ENCODE data around the gene PRRT4. TPM values are rescaled to one million over a fixed set of nuclear protein-coding genes. Genes with fewer than 3 reads are reported as not detected.

Gene PRRT4
- total RNA-seq, 6 experiments from 2014 or later: not detected

DNA sequence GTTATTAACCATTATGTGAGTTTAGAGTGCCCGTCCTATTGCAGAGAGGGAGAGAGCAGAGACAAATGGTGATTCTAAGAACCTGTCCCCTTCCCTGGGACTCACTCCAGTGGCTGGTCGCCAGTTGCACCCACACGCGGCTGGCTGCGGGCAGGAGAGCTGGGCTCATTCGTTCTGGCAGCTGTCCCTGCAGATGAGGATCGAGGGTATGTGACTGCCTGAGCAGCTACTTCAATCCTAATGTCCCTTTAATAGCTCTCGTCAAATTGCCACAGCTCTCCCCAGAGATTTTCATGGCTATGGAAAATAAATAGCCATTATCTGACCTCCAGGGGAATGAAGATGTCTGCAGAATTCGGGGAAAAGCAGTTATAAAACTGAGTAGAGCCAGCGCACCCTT is 59.4 kb downstream of the PRRT4 start:
- no peaks in the 10 kb centered on the region for H3K9me3 Mint-ChIP-seq

More for the DNA sequence above, 59.4 kb downstream of the PRRT4 start:
- no peak for TF ChIP-seq CTCF (IDR thresholded peaks at IDR 0.05)
- Mint-ChIP-seq H3K4me1 (ENCODE audit: low read depth) (no peaks in the 10 kb centered on the region), H3K4me3 (no peak overlapping the region), H3K27ac (no peak overlapping the region), H3K36me3 (ENCODE audit: low read depth) (peaks cover 12% of the 10 kb centered on the region), H3K27me3 (ENCODE audit: insufficient read depth) (no peaks in the 10 kb centered on the region; the same call in 1 of the 2 replicates)
- DNase-seq: no peak

Other genes starting within 250 kb of the PRRT4 start
- gene LEP, start 120.4 kb downstream of the PRRT4 start, total RNA-seq (2021; fragmentation: NEBNext Ultra II Directional; extraction: Animal tissue kit (Norgen Biotek cat#: 25700)): not detected
- gene RBM28, start 17.8 kb downstream of the PRRT4 start, total RNA-seq (2021; fragmentation: NEBNext Ultra II Directional; extraction: Animal tissue kit (Norgen Biotek cat#: 25700)): 10 to 100 TPM; 36.1 to 44.4 (median 37.8) TPM
- gene IMPDH1, start 48.3 kb upstream of the PRRT4 start, total RNA-seq (2021; fragmentation: NEBNext Ultra II Directional; extraction: Animal tissue kit (Norgen Biotek cat#: 25700)): 100 to 1,000 TPM in 1 of 6 experiments, 10 to 100 TPM in 5; 81.8 to 107 (median 93.3) TPM
- 1 to 10 TPM; 6.3 to 9.0 (median 7.2) TPM for gene HILPDA, start 94.2 kb upstream of the PRRT4 start, total RNA-seq (2021; fragmentation: NEBNext Ultra II Directional; extraction: Animal tissue kit (Norgen Biotek cat#: 25700))
- 10 to 100 TPM; 25.5 to 33.6 (median 31.7) TPM for gene METTL2B, start 115.1 kb upstream of the PRRT4 start, total RNA-seq (2021; fragmentation: NEBNext Ultra II Directional; extraction: Animal tissue kit (Norgen Biotek cat#: 25700))